Neural cell (in vitro differentiated cells): ENCODE data around the gene MXRA7.

ENCODE experiments used
- CTCF ChIP-seq: fragments of 450-650 bp; IDR thresholded peaks from 2 replicates; pipeline ENCODE4 v1.5.1; 2014; ENCODE audit warnings: antibody characterized with exemption, mild to moderate bottlenecking, moderate library complexity; ENCODE audit not compliant: poor library complexity, severe bottlenecking
- EP300 ChIP-seq: fragments of 450-650 bp; conservative IDR thresholded peaks from 2 replicates; pipeline ENCODE4 v1.6.1; 2014; ENCODE audit warnings: antibody characterized with exemption, mild to moderate bottlenecking, moderate library complexity; ENCODE audit not compliant: poor library complexity, severe bottlenecking
- EZH2 ChIP-seq: fragments of 200-600, 300-800 bp; shearing (Covaris generic), sonication (generic); IDR thresholded peaks from 2 replicates; pipeline ENCODE4 v1.6.1; 2014; ENCODE audit warnings: antibody characterized with exemption, low read length, borderline replicate concordance, mild to moderate bottlenecking; ENCODE audit not compliant: insufficient read depth, poor library complexity, severe bottlenecking
- MXI1 ChIP-seq: fragments of 450-650 bp; conservative IDR thresholded peaks from 2 replicates; pipeline ENCODE4 v1.6.1; 2014; ENCODE audit warnings: antibody characterized with exemption, mild to moderate bottlenecking; ENCODE audit not compliant: poor library complexity, severe bottlenecking
- POLR2AphosphoS5 ChIP-seq: IDR thresholded peaks from 2 replicates; pipeline ENCODE4 v1.6.1; 2012
- RAD21 ChIP-seq: fragments of 450-650 bp; conservative IDR thresholded peaks from 2 replicates; pipeline ENCODE4 v1.6.1; 2014; ENCODE audit warnings: antibody characterized with exemption, mild to moderate bottlenecking, moderate library complexity
- REST ChIP-seq: IDR thresholded peaks from 2 replicates; pipeline ENCODE4 v1.6.1; 2012; ENCODE audit warnings: borderline replicate concordance
- SMC3 ChIP-seq: fragments of 450-650 bp; conservative IDR thresholded peaks from 2 replicates; pipeline ENCODE4 v1.6.1; 2014; ENCODE audit warnings: antibody characterized with exemption, mild to moderate bottlenecking, moderate library complexity; ENCODE audit not compliant: poor library complexity
- TAF1 ChIP-seq: IDR thresholded peaks from 2 replicates; pipeline ENCODE4 v1.6.1; 2012; ENCODE audit warnings: low read depth

- TF ChIP-seq EZH2 (no peak), CTCF (no peak), REST (no peak), MXI1 (no peak), POLR2AphosphoS5 (no peak), RAD21 (no peak), EP300 (no peak), TAF1 (no peak), SMC3 (no peak)
Measured at GRCh38 chr17:76753061-76753961, 42.5 kb upstream of the MXRA7 start.
